Left ventricle myocardium superior (tissue), 1 donor: Measurements from ENCODE around the gene EIF3F. TPM values are rescaled to one million over a fixed set of nuclear protein-coding genes. Genes with fewer than 3 reads are reported as not detected.
"Not testable (repeated sequence)": the region's sequence is repeated elsewhere in the genome, so short reads cannot be mapped to it uniquely, and the experiment has no call there.

Experiments used
- ATAC-seq: fragments of 200-7000 bp; cut with Tn5 transposase; one replicate; pipeline ENCODE4 v1.9.1; 2020; ENCODE audit warnings: mild to moderate bottlenecking, moderate library complexity
- DNase-seq: peaks from one replicate; pipeline ENCODE4 v3.0.0-alpha.2; 2020
- intact Hi-C: fragments of 100-400 bp; cut with micrococcal nuclease; formaldehyde crosslinking; loops from one replicate; pipeline ENCODE4 v1.11.0; 2022
- total RNA-seq: library from RNA; stranded (reverse); fragmentation: NEBNext Ultra II Directional; extraction: Animal tissue kit (Norgen Biotek cat#: 25700); gene quantifications from one replicate; pipeline ENCODE4 v1.2.1, GENCODE V29; 2021
- donor health status: DM: no; HTN: yes; CAD: no; lungs with severe emphysema.

Gene EIF3F
- total RNA-seq, 1 donor from 2014 or later = 156 TPM

DNA sequence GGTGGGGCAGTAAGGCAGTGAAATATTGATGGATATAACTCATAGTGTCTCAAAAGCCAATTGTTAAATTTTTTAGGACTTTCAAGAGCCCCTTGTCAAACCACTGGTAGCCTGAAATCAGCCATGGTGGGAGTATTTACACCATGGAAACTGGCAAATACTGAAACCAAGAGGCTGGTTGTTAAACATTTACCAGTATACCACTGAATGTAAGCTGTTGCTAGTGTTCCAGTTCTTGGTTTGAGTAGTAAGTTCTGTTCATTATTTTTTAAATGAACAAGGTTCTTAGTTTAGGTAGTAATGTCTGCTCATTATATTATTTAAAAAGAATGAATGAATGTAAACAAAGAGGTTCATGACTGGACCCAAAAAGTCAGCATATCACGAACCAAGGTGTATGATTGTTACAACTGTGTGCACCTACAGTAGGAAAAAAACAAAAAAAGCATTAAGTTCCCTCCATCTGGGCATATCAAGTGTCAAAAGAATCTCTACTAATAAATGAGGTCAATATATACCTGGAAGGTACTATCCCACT lies 4.5 kb upstream of the EIF3F start:
- DNase-seq (no peak), ATAC-seq (no peak)
- intact Hi-C loops = loop anchor here (10.0 kb wide), 1 partner anchor 88 kb away; no protein-coding TSS in a partner anchor

DNA sequence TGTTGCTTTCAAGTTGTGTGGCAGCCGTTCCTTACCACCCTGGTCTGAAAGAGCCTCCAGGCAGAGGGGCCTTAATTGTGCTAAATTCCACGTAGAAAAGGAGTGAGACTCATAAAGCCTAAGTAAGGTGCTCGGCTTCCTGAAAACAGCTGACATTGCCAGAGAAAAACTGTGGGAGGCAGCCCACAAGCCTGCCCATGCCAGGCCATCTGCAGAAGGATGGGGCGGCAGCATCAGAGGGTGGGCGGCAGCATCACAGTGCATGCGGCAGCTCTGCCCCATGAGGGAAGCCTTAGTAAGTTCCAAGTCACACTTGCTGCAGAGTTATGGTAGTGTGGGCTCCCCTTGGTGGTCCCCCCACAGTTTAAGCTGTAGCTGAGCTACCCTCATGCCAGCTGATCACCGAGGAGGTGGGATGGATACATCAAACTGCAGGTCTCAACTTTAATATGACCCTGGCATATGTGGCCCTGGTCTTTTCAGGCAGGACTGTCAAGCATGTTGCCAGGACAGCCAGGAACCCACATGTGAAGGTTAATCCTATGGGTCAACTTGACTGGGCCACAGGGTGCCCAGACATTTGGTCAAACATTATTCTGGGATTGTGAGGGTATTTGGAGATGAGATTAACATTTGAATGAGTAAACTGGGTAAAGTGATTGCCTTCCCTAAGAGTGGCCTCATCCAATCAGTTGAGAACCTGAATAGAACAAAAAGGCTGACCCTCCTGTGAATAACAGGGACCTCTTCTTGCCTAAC lies 3.1 kb upstream of the EIF3F start:
- ATAC-seq = no peak
- intact Hi-C loops = loop anchor here (10.0 kb wide), 1 partner anchor 89 kb away; no protein-coding TSS in a partner anchor
- DNase-seq = no peak

- not testable (repeated sequence) for DNase-seq, ATAC-seq
- intact Hi-C loops = loop anchor here (10.0 kb wide), 1 partner anchor 93 kb away; no protein-coding TSS in a partner anchor
Observed at GRCh38 chr11:7987560-7987883, 385 bp downstream of the EIF3F start.

DNA sequence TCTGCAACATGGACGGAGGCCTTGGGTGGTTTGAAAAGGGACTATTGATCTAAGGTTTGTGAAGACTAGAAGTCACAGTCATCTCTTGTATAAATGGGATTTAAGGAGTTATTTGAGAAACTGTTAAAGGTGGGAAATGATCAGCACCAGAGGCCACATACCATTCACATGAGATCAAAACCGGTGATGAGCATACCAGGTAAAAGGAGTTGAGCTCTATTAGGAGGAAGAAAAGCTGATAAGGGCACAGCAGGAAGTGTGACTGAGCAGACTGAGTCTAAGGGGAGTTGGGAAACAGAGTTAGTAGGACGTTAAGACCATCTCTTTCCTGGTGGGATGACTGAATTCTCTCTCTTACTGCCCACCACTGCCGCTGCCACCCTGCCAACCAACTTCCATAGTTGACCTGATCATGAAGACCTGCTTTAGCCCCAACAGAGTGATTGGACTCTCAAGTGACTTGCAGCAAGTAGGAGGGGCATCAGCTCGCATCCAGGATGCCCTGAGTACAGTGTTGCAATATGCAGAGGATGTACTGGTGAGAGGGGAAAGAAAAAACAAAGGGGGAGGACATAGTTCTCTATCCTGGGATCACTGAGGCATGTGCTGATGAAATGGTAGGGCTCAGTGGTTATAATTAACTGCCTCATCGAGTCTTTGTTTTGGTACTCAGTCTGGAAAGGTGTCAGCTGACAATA lies 7.6 kb downstream of the EIF3F start:
- no peak for ATAC-seq
- no peak for DNase-seq
- intact Hi-C loops = no loop called here

DNA sequence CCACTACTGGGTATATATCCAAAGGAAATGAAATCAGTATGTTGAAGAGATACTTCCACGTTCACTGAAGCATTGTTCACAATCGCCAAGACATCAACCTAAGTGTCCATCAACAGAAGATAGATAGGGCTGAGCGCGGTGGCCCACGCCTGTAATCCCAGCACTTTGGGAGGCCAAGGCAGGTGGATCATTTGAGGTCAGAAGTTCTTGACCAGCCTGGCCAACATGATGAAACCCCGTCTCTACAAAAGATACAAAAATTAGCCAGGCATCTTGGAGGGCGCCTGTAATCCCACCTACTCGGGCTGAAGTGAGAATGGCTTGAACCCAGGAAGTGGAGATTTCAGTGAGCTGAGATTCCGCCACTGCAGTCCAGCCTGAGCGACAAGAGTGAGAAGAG lies 12.7 kb downstream of the EIF3F start:
- DNase-seq = no peak
- intact Hi-C loops = no loop called here
- no peak for ATAC-seq

DNA sequence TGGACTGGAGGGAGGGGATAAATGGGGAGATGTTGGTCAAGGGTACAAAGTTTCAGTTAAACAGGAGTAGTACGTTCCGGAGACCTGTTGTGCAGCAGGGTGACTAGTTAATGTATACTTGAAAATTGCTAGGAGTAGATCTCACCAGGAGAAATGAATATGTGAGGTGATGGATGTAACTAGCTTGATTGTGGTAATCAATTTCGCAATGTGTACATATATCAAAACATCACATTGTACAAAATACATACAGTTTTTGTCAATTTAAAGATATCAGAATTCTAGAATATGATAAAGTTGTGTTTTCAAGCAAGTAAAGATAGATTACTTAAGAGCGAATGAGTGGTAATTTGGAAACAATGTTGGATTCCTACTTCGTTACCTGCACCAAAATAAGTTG lies 13.3 kb downstream of the EIF3F start:
- no peak for DNase-seq
- no peak for ATAC-seq
- intact Hi-C loops = no loop called here

DNA sequence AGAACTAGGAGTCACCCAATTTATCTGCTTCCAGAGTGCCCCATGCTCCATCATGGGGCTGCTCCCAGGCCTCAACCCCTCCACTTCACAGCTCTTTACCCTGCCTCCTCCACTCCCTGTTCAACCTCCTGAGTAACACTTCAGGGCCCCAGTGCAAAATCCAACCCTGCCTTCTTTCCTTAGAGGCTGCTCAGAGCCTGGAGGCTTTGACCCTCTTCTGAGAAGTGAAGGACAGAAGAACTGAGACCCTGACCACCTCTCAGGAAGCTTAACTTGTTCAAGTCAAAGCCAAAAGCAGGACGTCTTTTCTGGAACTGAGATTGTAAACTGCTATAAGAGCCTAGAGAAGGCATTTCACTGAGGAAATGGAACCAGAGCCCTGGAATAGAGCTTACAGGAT lies 15.5 kb downstream of the EIF3F start:
- no peak for DNase-seq
- intact Hi-C loops = no loop called here
- no peak for ATAC-seq

DNA sequence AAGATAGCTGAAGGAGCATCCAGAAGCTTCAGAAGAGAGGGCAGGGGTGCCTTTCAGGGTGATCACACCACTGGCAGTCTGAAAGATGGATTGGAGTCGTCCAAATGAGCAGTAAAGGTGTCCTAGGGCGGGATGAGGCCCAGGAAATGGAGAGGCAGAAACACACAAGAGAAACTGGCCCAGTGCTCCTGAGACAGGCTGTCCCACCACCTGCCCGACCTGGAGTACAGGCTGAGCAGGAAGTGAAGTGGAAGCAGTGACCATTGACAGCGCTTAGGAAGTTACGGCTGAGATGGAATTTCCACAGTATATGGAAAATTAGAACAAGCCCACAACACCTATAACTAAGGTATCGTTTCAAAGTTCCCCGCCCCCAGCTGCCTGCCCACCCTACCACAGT lies 16.1 kb downstream of the EIF3F start:
- DNase-seq (no peak), ATAC-seq (no peak)
- intact Hi-C loops = no loop called here

GRCh38 chr11:8004008-8004407 lies 16.9 kb downstream of the EIF3F start:
- DNase-seq (no peak), ATAC-seq (no peak)
- intact Hi-C loops = no loop called here

- intact Hi-C loops = loop anchor here (5.0 kb wide), 1 partner anchor 87 kb away; no protein-coding TSS in a partner anchor
- DNase-seq (no peak), ATAC-seq (no peak)
Observed at GRCh38 chr11:8005556-8005955, 18.4 kb downstream of the EIF3F start.

DNA sequence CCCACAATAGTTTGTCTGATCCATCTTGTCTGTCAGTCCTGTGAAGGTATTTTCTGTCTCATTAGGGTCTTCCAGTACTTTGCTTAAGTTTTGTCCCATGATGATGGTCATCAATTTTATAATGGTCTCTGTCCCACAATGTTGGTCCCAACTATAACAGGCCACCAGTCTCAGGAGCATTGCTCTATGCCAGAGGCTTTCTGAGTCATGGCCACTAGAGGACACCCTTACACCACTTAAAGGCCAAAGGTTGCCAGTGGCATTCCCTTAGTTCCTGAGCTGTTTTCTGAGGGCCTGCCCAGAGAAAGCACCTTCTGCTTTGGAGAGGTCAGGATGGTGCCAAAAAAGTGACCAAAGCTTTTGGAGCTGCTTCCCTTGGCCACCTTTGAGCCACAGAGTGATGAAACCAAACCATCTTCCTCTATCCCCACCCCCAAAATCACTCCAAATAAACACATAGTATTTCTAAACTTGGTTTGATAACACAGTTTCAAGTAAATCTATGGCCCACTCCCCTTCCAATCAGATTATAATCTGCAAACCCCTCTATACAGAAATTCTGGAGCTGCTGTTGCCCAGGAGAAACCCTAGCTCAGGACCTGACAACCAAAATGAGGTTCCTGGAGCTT lies 19.3 kb downstream of the EIF3F start:
- intact Hi-C loops = loop anchor here (5.0 kb wide), 1 partner anchor 86 kb away; no protein-coding TSS in a partner anchor
- DNase-seq (no peak), ATAC-seq (peak; percentile 92)

DNA sequence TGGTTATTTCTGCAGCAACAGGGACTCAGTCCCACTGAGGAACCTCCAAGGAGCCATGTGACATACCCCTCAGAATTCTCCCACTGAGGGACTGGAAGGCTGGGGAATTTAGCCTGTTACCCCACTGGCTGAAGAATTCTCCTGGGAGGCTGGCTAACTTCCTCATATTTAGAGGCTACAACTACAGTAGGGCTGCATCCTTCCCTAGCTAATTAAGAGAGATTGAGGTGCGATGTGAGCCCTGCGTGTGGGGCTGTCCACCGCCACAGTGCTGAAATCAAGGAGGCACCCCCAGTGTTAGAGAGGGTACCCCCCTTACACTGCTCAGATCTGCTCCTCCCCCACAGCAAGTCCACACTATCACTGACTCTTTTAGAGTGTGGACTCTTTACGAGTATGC lies 21.1 kb downstream of the EIF3F start:
- DNase-seq (no peak), ATAC-seq (no peak)
- intact Hi-C loops = loop anchor here (5.0 kb wide), 1 partner anchor 84 kb away; no protein-coding TSS in a partner anchor

DNA sequence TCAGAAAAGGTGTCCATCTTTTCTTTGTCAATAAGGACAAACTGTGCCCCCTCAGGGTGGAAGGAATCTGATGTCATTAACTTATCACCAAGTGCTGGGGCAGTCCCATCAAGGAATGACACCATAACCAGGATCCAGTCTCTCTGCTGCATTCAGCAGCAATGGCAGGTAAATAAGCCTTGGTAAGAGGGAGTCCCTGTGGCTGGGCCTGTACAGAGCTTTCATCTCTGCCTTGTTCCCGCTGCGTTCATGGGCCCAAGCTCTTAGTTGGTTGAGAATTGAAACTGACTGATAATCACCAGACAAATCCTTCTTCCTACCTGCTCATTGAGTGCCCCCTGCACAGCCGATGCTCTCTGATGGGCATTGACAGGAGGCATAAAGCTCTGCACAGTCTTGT lies 22.7 kb downstream of the EIF3F start:
- DNase-seq (no peak), ATAC-seq (no peak)
- intact Hi-C loops = loop anchor here (5.0 kb wide), 1 partner anchor 82 kb away; no protein-coding TSS in a partner anchor

DNA sequence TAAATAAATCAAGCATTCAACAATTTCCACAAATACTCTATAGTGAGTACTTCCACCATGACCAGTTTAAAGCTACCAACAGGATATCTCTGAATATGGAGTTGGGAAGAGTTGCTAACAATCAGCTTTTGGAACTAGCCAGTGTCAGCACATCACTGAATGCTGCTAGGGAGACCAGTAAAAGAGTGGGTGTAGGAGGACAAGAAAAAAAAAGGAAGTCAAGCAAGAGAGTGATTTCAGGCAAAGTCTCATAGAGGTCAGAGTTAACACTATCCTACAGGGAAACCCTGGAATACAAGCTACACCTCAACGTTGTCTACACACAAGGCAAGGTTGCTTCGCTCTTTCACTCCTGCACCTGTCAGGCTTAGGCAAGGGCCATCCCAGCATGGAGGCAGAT lies 24.2 kb downstream of the EIF3F start:
- intact Hi-C loops = no loop called here
- no peak for DNase-seq
- no peak for ATAC-seq

- DNase-seq (no peak), ATAC-seq (no peak)
- intact Hi-C loops = no loop called here
Observed at GRCh38 chr11:8011981-8012444, 24.9 kb downstream of the EIF3F start.

- intact Hi-C loops = no loop called here
- ATAC-seq = no peak
- DNase-seq = no peak
Observed at GRCh38 chr11:8013833-8014232, 26.7 kb downstream of the EIF3F start.

GRCh38 chr11:8015753-8016239 lies 28.7 kb downstream of the EIF3F start:
- intact Hi-C loops = no loop called here
- DNase-seq = no peak
- ATAC-seq = no peak

GRCh38 chr11:8016440-8016839 lies 29.3 kb downstream of the EIF3F start:
- intact Hi-C loops = no loop called here
- DNase-seq (no peak), ATAC-seq (no peak)

DNA sequence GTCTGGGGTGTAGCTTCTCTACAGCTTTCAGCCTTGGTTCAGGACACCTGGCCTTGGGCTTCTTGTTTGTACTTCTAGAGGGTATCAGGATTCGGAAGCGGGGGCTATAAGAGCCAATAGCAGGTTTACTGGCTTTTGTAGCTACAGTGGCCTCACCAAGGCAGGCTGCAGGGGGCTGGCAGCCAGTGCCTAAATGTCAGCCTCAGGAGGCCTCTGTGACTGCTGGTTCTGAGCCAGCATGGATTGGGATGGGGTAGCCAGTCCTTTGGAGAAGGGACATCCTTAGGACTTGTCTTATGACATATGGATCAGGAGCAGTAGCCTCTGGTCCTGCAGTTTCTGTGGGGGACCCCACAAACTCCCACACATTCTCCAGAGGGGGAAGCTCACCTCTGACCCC lies 29.9 kb downstream of the EIF3F start:
- DNase-seq (no peak), ATAC-seq (no peak)
- intact Hi-C loops = no loop called here
